G401.6 (cell line): ENCODE data around the gene TSC22D3.
"Not testable (repeated sequence)": the region's sequence is repeated elsewhere in the genome, so short reads cannot be mapped to it uniquely, and the experiment has no call there.

ENCODE experiments used
- FAIRE-seq: peaks from 2 replicates; lab custom pipeline; 2012; peaks lifted over from hg19 to GRCh38; lab: Jason Lieb, UNC

Gene TSC22D3

GRCh38 chrX:107712231-107713202, 63.1 kb downstream of the TSC22D3 start:
- FAIRE-seq, result no peak

- FAIRE-seq, result no peak
Measured at GRCh38 chrX:107711521-107712181, 63.9 kb downstream of the TSC22D3 start.

- FAIRE-seq, result no peak
Measured at GRCh38 chrX:107710617-107711391, 64.8 kb downstream of the TSC22D3 start.

GRCh38 chrX:107709266-107709806, 66.3 kb downstream of the TSC22D3 start:
- FAIRE-seq, result no peak

GRCh38 chrX:107708762-107709161, 66.8 kb downstream of the TSC22D3 start:
- no peak for FAIRE-seq

- no peak for FAIRE-seq
Measured at GRCh38 chrX:107707866-107708265, 67.7 kb downstream of the TSC22D3 start.

- FAIRE-seq, result no peak
Measured at GRCh38 chrX:107706309-107706708, 69.3 kb downstream of the TSC22D3 start.

GRCh38 chrX:107704587-107704986, 71.0 kb downstream of the TSC22D3 start:
- no peak for FAIRE-seq

- no peak for FAIRE-seq
Measured at GRCh38 chrX:107704181-107704580, 71.4 kb downstream of the TSC22D3 start.

- FAIRE-seq, result no peak
Measured at GRCh38 chrX:107701493-107702121, 74.0 kb downstream of the TSC22D3 start.

GRCh38 chrX:107700790-107701189, 74.8 kb downstream of the TSC22D3 start:
- FAIRE-seq, result no peak

- no peak for FAIRE-seq
Measured at GRCh38 chrX:107700317-107700774, 75.2 kb downstream of the TSC22D3 start.

GRCh38 chrX:107699616-107700015, 76.0 kb downstream of the TSC22D3 start:
- no peak for FAIRE-seq

- FAIRE-seq, result no peak
Measured at GRCh38 chrX:107691024-107691448, 84.6 kb downstream of the TSC22D3 start.

GRCh38 chrX:107687445-107687844, 88.1 kb downstream of the TSC22D3 start:
- FAIRE-seq, result no peak

- no peak for FAIRE-seq
Measured at GRCh38 chrX:107686792-107687191, 88.8 kb downstream of the TSC22D3 start.

- no peak for FAIRE-seq
Measured at GRCh38 chrX:107686026-107686425, 89.6 kb downstream of the TSC22D3 start.

- FAIRE-seq, result not testable (repeated sequence)
Measured at GRCh38 chrX:107685586-107685985, 90.0 kb downstream of the TSC22D3 start.

GRCh38 chrX:107684956-107685385, 90.6 kb downstream of the TSC22D3 start:
- no peak for FAIRE-seq

GRCh38 chrX:107683931-107684330, 91.7 kb downstream of the TSC22D3 start:
- no peak for FAIRE-seq

- no peak for FAIRE-seq
Measured at GRCh38 chrX:107683124-107683895, 92.3 kb downstream of the TSC22D3 start.
